CD4-positive, alpha-beta T cell treated with Interleukin-6 for 4 hours (primary cell): ENCODE measurements around the gene KTN1.

Experiments used
- DNase-seq: peaks from one replicate; pipeline ENCODE4 v3.0.0-alpha.2; 2020; ENCODE audit warnings: mixed read lengths

The KTN1 gene

DNA sequence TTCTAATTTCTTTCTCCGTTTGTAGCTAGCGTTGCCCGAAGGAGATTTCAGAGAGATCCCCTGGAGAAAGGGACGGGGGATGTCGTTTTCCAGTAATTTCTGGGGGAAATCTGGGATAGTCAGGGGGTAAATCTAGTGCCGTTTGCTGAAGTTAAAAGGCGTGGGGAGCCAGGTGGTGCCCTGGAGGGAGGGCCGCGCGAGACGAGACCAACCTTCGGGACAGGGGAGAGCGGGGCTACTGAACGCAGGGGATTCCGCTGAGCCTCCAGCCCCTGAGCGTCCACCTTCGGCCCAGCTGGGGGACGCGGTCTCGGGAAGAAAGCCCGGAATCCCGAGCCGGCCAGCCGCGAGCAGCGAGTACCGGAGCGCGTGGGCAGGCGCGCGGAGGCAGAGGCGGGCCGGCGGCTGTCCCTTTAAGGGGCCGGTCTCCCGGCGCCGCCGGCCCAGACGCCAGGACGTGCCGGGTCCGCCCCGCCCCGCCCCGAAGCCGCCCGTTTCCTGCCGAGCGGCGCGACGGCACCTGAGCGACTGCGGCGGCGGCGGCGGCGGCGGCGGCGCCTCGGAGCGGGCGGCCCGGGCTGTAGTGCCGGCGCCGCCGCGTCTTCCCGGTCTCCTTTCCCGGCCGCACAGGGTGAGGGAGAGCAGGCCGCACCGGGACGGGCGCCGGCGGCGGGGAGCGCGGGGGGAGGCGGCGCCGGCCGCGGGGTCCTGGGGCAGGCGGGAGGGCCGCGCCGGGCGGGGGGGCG is at the start of gene KTN1:
Gene KTN1 (plus strand): TSS at position 484 of the 746 bp plus-strand sequence. CDS start 31,842 bp downstream, outside the sequence.
- DNase-seq: peak; percentile 89

- DNase-seq: no peak
These were observed 49.5 kb upstream of the KTN1 start for GRCh38 chr14:55530464-55530863.

DNA sequence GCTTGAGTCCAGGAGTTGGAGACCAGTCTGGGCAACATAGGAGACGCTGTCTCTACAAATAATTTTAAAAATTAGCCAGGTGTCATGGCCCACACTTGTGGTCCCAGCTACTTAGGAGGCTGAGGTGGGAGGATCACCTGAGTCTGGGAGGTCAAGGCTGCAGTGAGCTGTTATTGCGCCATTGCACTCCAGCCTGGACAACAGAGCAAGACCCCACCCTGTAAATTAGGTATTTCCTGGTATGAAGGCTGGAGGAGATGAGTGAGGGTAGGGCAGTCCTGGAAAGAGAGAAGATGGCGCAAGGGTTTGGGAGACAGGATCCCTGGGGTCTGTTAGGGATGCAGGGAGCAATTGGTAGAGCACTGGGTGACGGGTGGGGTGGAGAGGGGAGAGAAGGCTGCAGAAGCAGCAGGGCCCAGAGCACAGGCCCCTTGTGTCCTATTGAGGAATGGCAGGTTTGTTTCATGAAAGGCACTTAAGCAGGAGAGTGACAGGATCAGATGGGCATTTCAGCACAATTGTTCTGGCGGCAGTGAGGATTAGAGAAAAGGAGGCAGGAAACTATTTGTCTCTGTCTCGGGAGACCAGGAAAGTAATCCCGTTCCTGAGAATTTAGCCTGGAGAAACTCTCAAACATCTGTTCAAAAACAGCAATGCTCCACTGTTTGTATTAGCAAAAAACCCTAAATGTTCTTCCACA is 47.2 kb upstream of the KTN1 start:
- no peak for DNase-seq

- DNase-seq: no peak
These were observed 46.0 kb upstream of the KTN1 start for GRCh38 chr14:55533960-55534359.

GRCh38 chr14:55535516-55536203 is 44.3 kb upstream of the KTN1 start:
- no peak for DNase-seq

- DNase-seq: no peak
These were observed 43.8 kb upstream of the KTN1 start for GRCh38 chr14:55536204-55536708.

DNA sequence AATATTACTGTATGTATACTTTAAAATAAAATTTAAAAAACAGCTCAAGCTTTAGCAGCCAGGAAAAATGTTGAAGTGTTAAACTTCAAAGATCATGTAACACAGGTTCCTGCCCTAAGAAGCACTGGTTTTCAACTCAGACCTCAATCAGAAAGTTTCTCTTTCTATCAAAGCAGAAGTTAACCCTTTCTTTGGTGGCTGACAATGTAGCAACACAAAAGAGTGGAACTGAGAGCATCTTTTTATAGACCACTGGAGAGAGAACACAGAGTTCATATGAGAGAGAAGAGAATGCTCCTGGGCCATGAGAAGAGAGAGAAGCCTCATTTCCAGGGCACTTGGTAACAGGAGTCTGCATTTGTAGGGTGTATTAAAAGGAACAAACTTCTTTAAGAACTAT is 42.2 kb upstream of the KTN1 start:
- DNase-seq: no peak

GRCh38 chr14:55539975-55540374 is 40.0 kb upstream of the KTN1 start:
- DNase-seq: no peak

- DNase-seq: no peak
These were observed 38.9 kb upstream of the KTN1 start for GRCh38 chr14:55540847-55541773.

DNA sequence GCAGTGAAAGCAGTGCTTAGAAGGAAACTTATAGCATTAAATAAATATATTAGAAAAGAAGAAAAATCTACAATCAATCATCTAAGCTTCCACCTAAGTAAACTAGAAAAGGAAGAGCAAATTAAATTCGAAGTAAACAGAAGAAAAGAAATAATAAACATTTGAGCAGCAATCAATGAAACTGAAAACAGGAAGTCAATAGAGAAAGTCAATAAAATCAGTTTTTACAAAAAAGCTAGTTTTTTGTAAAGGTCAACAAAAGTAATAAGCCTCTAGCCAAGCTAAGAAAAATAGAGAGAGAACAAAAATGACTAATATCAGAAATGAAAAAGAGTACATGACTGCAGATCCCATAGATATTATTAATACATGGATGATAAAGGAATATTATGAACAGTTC is 34.2 kb upstream of the KTN1 start:
- no peak for DNase-seq

- DNase-seq: no peak
These were observed 33.7 kb upstream of the KTN1 start for GRCh38 chr14:55546212-55546874.

- no peak for DNase-seq
These were observed 32.2 kb upstream of the KTN1 start for GRCh38 chr14:55547650-55548315.

GRCh38 chr14:55553791-55554190 is 26.2 kb upstream of the KTN1 start:
- no peak for DNase-seq

DNA sequence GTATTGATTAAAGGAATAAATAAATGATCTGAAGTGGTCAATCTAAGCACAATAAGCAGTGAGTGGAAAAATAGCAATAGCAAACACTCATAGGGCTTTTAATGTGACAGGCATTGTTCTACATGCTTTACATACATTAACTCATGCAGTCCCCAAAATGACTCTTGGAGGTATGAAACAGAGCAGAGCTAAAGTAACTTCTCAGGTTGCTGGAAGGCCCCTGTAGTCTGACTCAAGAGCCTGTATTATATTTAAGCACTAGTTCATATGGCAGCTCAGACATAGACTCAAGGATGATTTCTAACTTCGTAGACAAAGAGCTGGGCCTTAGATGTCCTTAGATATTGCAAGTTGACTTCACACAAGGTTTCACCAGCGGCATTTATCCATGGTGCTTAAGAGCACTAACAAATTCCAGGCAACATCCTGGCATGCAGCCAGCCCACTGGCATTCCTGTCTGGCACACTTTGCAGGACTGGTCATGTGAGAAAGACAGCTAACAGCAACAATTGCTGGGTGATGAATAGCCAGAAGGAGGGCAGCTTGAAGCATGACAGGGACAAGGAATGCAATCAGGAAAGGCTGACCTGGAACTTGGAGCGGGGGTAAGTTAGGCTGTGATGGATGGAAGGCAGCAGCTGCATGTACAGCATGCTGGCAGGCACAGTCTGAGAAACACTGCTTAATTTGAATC is 22.9 kb upstream of the KTN1 start:
- DNase-seq: no peak

DNA sequence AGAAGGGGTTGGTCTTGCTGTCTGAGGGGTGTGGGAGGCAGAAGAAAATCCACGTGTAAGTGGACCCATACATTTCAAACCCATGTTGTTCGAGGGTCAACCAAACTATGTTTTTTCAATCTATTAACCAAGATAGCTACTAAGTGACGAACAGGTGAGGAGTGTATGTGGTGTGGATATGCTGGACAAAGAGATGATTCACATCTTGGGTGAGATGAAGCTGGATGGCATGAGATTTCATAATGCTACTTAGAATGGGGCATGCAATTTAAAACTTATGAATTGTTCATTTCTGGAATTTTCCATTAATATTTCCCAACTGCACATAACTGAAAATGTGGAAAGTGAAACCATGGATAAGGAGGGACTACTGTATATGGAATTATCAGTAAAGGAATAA is 17.9 kb upstream of the KTN1 start:
- no peak for DNase-seq

- no peak for DNase-seq
These were observed 11.4 kb upstream of the KTN1 start for GRCh38 chr14:55568618-55569017.

GRCh38 chr14:55571125-55571889 is 8.7 kb upstream of the KTN1 start:
- DNase-seq: no peak

GRCh38 chr14:55572578-55572977 is 7.4 kb upstream of the KTN1 start:
- no peak for DNase-seq

- DNase-seq: no peak
These were observed 5.0 kb upstream of the KTN1 start for GRCh38 chr14:55574988-55575387.

DNA sequence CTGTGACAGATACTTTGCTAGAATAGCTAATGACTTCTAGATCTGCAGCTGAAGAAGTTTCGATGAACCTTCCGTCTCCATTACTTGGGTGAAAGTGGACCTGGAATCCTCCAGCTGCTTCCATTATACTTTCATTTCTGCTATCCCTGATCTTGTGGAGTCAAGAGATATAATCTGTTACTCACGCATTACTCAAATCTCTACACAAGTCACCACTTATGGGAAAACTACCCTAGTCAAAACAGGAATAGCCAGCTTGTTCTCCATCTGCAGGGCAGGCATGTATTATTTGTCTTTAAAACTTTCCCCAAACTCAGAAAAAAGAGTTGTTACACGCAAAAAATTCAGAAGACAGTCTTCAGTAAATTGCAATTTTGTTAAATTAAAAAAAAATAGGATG is 2.8 kb upstream of the KTN1 start:
- DNase-seq: no peak
